H9 (cell line): ENCODE data around the gene SPECC1L. TPM values are rescaled to one million over a fixed set of nuclear protein-coding genes. Genes with fewer than 3 reads are reported as not detected.

Experiments used
- DNase-seq: peaks from one replicate; pipeline ENCODE4 v3.0.0-alpha.2; 2017
- H2AFZ ChIP-seq: one replicate; pipeline ENCODE4 v1.6.1; 2013; ENCODE audit warnings: mild to moderate bottlenecking, low read length, control low read depth, moderate library complexity
- H2AK5ac ChIP-seq: 2 replicates; pipeline ENCODE4 v1.6.1; 2013; ENCODE audit warnings: low read length, control low read depth, mixed read lengths; ENCODE audit not compliant: insufficient read length
- H2BK120ac ChIP-seq: one replicate; pipeline ENCODE4 v1.6.1; 2013; ENCODE audit warnings: low read depth, mild to moderate bottlenecking, low read length, control low read depth, inconsistent platforms; ENCODE audit not compliant: poor library complexity, severe bottlenecking
- H2BK12ac ChIP-seq: 2 replicates; pipeline ENCODE4 v1.6.1; 2013; ENCODE audit warnings: low read length, control low read depth, mixed read lengths, low read depth; ENCODE audit not compliant: insufficient read length
- H2BK15ac ChIP-seq: 2 replicates; pipeline ENCODE4 v1.6.1; 2013; ENCODE audit warnings: low read depth, low read length, control low read depth
- H2BK20ac ChIP-seq: one replicate; pipeline ENCODE4 v1.6.1; 2013; ENCODE audit warnings: low read depth, mild to moderate bottlenecking, low read length, control low read depth, inconsistent platforms; ENCODE audit not compliant: poor library complexity, severe bottlenecking
- H2BK5ac ChIP-seq: 2 replicates; pipeline ENCODE4 v1.6.1; 2013; ENCODE audit warnings: low read length, control low read depth, mixed read lengths; ENCODE audit not compliant: insufficient read length
- H3K14ac ChIP-seq: 2 replicates; pipeline ENCODE4 v1.6.1; 2013; ENCODE audit warnings: low read length, control low read depth; ENCODE audit not compliant: insufficient read depth
- H3K18ac ChIP-seq: 2 replicates; pipeline ENCODE4 v1.6.1; 2013; ENCODE audit warnings: low read depth, mild to moderate bottlenecking, mixed read lengths, low read length, control low read depth; ENCODE audit not compliant: insufficient read length
- H3K23ac ChIP-seq: 2 replicates; pipeline ENCODE4 v1.6.1; 2013; ENCODE audit warnings: low read length, control low read depth, mixed read lengths, low read depth; ENCODE audit not compliant: insufficient read length
- H3K23me2 ChIP-seq: 2 replicates; pipeline ENCODE4 v1.6.1; 2013; ENCODE audit warnings: low read depth, mild to moderate bottlenecking, mixed read lengths, low read length, control low read depth; ENCODE audit not compliant: insufficient read length, poor library complexity, severe bottlenecking
- H3K27ac ChIP-seq: 2 replicates; pipeline ENCODE4 v1.5.1; 2013; ENCODE audit warnings: low read length, control low read depth, mixed read lengths, low read depth; ENCODE audit not compliant: insufficient read length
- H3K27me3 ChIP-seq: 2 replicates; pipeline ENCODE4 v1.6.1; 2013; ENCODE audit warnings: low read length, control low read depth, inconsistent platforms; ENCODE audit not compliant: insufficient read depth
- H3K4ac ChIP-seq: 2 replicates; pipeline ENCODE4 v1.6.1; 2013; ENCODE audit warnings: low read depth, mild to moderate bottlenecking, control low read depth, inconsistent platforms, low read length, moderate library complexity
- H3K4me1 ChIP-seq: 2 replicates; pipeline ENCODE4 v1.6.1; 2013; ENCODE audit warnings: low read length, control low read depth, inconsistent platforms; ENCODE audit not compliant: insufficient read depth
- H3K4me2 ChIP-seq: 2 replicates; pipeline ENCODE4 v1.6.1; 2013; ENCODE audit warnings: low read length, control low read depth, mixed read lengths; ENCODE audit not compliant: insufficient read length, insufficient read depth
- H3K56ac ChIP-seq: 2 replicates; pipeline ENCODE4 v1.6.1; 2013; ENCODE audit warnings: low read depth, mild to moderate bottlenecking, mixed read lengths, low read length, control low read depth; ENCODE audit not compliant: insufficient read length
- H3K79me1 ChIP-seq: 2 replicates; pipeline ENCODE4 v1.6.1; 2013; ENCODE audit warnings: low read depth, mild to moderate bottlenecking, moderate library complexity, low read length, control low read depth, inconsistent platforms; ENCODE audit not compliant: insufficient read depth, poor library complexity, severe bottlenecking
- H3K79me2 ChIP-seq: 2 replicates; pipeline ENCODE4 v1.6.1; 2013; ENCODE audit warnings: low read length, control low read depth, inconsistent platforms; ENCODE audit not compliant: insufficient read depth
- H3K9ac ChIP-seq: 2 replicates; pipeline ENCODE4 v1.6.1; 2013; ENCODE audit warnings: low read length, control low read depth, mixed read lengths; ENCODE audit not compliant: insufficient read length; ENCODE audit errors: extremely low read depth
- H3K9me3 ChIP-seq: one replicate; pipeline ENCODE4 v1.6.1; 2013; ENCODE audit warnings: low read depth, low read length, inconsistent platforms; ENCODE audit not compliant: control insufficient read depth
- H3T11ph ChIP-seq: one replicate; pipeline ENCODE4 v1.6.1; 2013; ENCODE audit warnings: mild to moderate bottlenecking, low read length, control low read depth, inconsistent platforms
- H4K20me1 ChIP-seq: one replicate; pipeline ENCODE4 v1.6.1; 2013; ENCODE audit not compliant: control insufficient read depth, insufficient read length, insufficient read depth
- H4K5ac ChIP-seq: 2 replicates; pipeline ENCODE4 v1.6.1; 2013; ENCODE audit warnings: low read depth, mild to moderate bottlenecking, mixed read lengths, low read length, control low read depth; ENCODE audit not compliant: insufficient read length
- H4K8ac ChIP-seq: replicated peaks from 2 replicates; pipeline ENCODE4 v1.6.1; 2013; ENCODE audit warnings: low read length, control low read depth, mixed read lengths, low read depth; ENCODE audit not compliant: insufficient read length
- H4K91ac ChIP-seq: 2 replicates; pipeline ENCODE4 v1.6.1; 2013; ENCODE audit warnings: low read depth, mild to moderate bottlenecking, moderate library complexity, mixed read lengths, low read length, control low read depth; ENCODE audit not compliant: insufficient read length
- H3K27ac Mint-ChIP-seq, 3 experiments: 2 replicates in 2 of 3; 3 replicates in 1 of 3; pipeline ENCODE4 v1.8.0; 2020 to 2021; ENCODE audit warnings: mixed read lengths in 3 of 3, mild to moderate bottlenecking in 1 of 3, moderate library complexity in 1 of 3
- H3K27me3 Mint-ChIP-seq: 2 replicates; pipeline ENCODE4 v1.8.0; 2021; ENCODE audit warnings: low read depth, mild to moderate bottlenecking, moderate library complexity, mixed read lengths
- H3K36me3 Mint-ChIP-seq, 3 experiments: 2 replicates in 2 of 3; 3 replicates in 1 of 3; pipeline ENCODE4 v1.8.0; 2020 to 2021; ENCODE audit warnings: low read depth in 3 of 3, mixed read lengths in 3 of 3; ENCODE audit not compliant: insufficient read depth in 1 of 3
- H3K4me1 Mint-ChIP-seq, 2 experiments: 2 replicates each; pipeline ENCODE4 v1.8.0; 2020; ENCODE audit warnings: mixed read lengths in 2 of 2
- H3K4me3 Mint-ChIP-seq, 2 experiments: 2 replicates in 1 of 2; 3 replicates in 1 of 2; pipeline ENCODE4 v1.8.0; 2020 to 2021; ENCODE audit warnings: mild to moderate bottlenecking in 2 of 2, mixed read lengths in 2 of 2, moderate library complexity in 1 of 2
- H3K9me3 Mint-ChIP-seq, 2 experiments: 2 replicates in 1 of 2; 3 replicates in 1 of 2; pipeline ENCODE4 v1.8.0; 2020; ENCODE audit warnings: mild to moderate bottlenecking in 2 of 2, mixed read lengths in 2 of 2, moderate library complexity in 1 of 2
- WGBS: extraction: QIAGEN DNeasy Blood & Tissue Kit; methylation state at CpG from one replicate; pipeline ENCODE4 v1.1.7; 2013; ENCODE audit warnings: missing lambda C conversion rate, low lambda C conversion rate, mixed read lengths; ENCODE audit not compliant: insufficient read length; ENCODE audit errors: extremely low coverage; 5-methylcytosine and 5-hydroxymethylcytosine counted together
- total RNA-seq: library from RNA; stranded (reverse); gene quantifications from 2 replicates; pipeline ENCODE4 v1.2.1, GENCODE V29; 2021
- TF ChIP-seq, protein P1 (sequence below): fragments of 200-600 bp; sonication (generic); conservative IDR thresholded peaks from 3 replicates; pipeline ENCODE4 v1.8.0; 2021; ENCODE audit warnings: antibody characterized with exemption, mild to moderate bottlenecking

The SPECC1L gene
- total RNA-seq, 1 experiment from 2014 or later = 57.1 TPM

DNA sequence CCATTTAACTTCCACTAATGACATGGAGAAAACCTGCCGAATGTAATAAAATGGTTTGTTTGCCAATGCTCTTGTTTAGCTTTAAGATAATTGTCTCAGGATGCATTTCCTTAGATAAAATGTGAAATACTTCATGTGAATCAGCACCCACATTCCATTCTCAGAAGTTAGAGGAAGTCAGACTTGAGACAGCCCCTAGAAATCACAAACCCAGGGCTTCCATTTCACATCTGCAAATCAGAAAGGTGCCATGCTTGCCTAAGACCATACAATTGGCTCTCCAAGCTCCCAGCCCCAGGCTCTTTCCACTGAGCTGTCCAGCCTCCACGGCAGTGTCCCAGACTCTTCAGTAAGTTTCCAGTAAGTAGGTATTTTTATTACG is 121.2 kb downstream of the SPECC1L start:
- peak overlapping the region in 1 of 3 experiments; percentile 27; a peak in 3 of 7 replicates for H3K27ac Mint-ChIP-seq
- H3K4me3 Mint-ChIP-seq = no peak overlapping the region
- H3K79me2 ChIP-seq = no peaks in the 10 kb centered on the region
- H4K91ac ChIP-seq = no peak overlapping the region
- no peak overlapping the region for H3K4ac ChIP-seq
- peaks cover 6 to 16% (median 14%) of the 10 kb centered on the region in 3 experiments; a peak in 6 of 7 replicates for H3K36me3 Mint-ChIP-seq
- no peak overlapping the region for H3K9ac ChIP-seq
- H2BK5ac ChIP-seq = no peak overlapping the region
- H3K27me3 ChIP-seq = no peaks in the 10 kb centered on the region
- H3K27ac ChIP-seq = no peak overlapping the region
- H2BK20ac ChIP-seq = no peak overlapping the region
- H3K18ac ChIP-seq = no peak overlapping the region
- no peak overlapping the region for H3K4me2 ChIP-seq
- no peak overlapping the region for H2AFZ ChIP-seq
- no peak overlapping the region for H3K56ac ChIP-seq
- TF ChIP-seq, protein P1, sequence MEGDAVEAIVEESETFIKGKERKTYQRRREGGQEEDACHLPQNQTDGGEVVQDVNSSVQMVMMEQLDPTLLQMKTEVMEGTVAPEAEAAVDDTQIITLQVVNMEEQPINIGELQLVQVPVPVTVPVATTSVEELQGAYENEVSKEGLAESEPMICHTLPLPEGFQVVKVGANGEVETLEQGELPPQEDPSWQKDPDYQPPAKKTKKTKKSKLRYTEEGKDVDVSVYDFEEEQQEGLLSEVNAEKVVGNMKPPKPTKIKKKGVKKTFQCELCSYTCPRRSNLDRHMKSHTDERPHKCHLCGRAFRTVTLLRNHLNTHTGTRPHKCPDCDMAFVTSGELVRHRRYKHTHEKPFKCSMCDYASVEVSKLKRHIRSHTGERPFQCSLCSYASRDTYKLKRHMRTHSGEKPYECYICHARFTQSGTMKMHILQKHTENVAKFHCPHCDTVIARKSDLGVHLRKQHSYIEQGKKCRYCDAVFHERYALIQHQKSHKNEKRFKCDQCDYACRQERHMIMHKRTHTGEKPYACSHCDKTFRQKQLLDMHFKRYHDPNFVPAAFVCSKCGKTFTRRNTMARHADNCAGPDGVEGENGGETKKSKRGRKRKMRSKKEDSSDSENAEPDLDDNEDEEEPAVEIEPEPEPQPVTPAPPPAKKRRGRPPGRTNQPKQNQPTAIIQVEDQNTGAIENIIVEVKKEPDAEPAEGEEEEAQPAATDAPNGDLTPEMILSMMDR = no peak
- no peaks in the 10 kb centered on the region for H3K4me1 Mint-ChIP-seq
- DNase-seq = no peak
- H3K27me3 Mint-ChIP-seq = no peaks in the 10 kb centered on the region
- H4K5ac ChIP-seq = no peak overlapping the region
- H2BK120ac ChIP-seq = no peak overlapping the region
- no peaks in the 10 kb centered on the region for H3K9me3 Mint-ChIP-seq
- no peaks in the 10 kb centered on the region for H4K20me1 ChIP-seq
- H2BK15ac ChIP-seq = no peak overlapping the region
- WGBS = no CpG with 5 or more reads among the region's 3 CpGs
- H3K9me3 ChIP-seq = no peaks in the 10 kb centered on the region
- H2BK12ac ChIP-seq = no peak overlapping the region
- H3K79me1 ChIP-seq = no peaks in the 10 kb centered on the region
- no peak overlapping the region for H2AK5ac ChIP-seq
- no peaks in the 10 kb centered on the region for H3K23me2 ChIP-seq
- H3K14ac ChIP-seq = no peak overlapping the region
- H3K23ac ChIP-seq = no peak overlapping the region
- H3K4me1 ChIP-seq = no peaks in the 10 kb centered on the region
- H4K8ac ChIP-seq = no peak overlapping the region
- H3T11ph ChIP-seq = no peak overlapping the region
